Glomerular visceral epithelial cell (primary cell): ENCODE results near the gene SYCE3.

Experiments used
- DNase-seq: peaks from one replicate; pipeline ENCODE4 v3.0.0-alpha.2; 2016; ENCODE audit errors: extremely low spot score

Gene SYCE3

GRCh38 chr22:50502096-50502495 is 60.6 kb downstream of the SYCE3 start:
- DNase-seq = no peak
